HepG2 (cell line): ENCODE data around the gene TMEM214. TPM values are rescaled to one million over a fixed set of nuclear protein-coding genes. Genes with fewer than 3 reads are reported as not detected.
A peak's percentile ranks its signal among the peaks of the same experiment; 100 is the strongest.

ENCODE experiments used
- KLF11 ChIP-seq: IDR thresholded peaks from 2 replicates; pipeline ENCODE4 v1.6.1; 2016; ENCODE audit warnings: missing compliant biosample characterization
- MAF1 ChIP-seq: sonication (generic); formaldehyde crosslinking; IDR thresholded peaks from 2 replicates; pipeline ENCODE4 v1.5.0; 2020; ENCODE audit warnings: missing genetic modification reagents, borderline replicate concordance
- MBD4 ChIP-seq: IDR thresholded peaks from 2 replicates; pipeline ENCODE4 v1.6.1; 2012; ENCODE audit warnings: low read length, inconsistent platforms, borderline replicate concordance
- MEIS2 ChIP-seq: sonication (generic); formaldehyde crosslinking; IDR thresholded peaks from 2 replicates; pipeline ENCODE4 v1.9.0; 2021; ENCODE audit warnings: mild to moderate bottlenecking, missing genetic modification reagents
- MTF2 ChIP-seq: sonication (generic); formaldehyde crosslinking; IDR thresholded peaks from 2 replicates; pipeline ENCODE4 v1.5.0; 2020; ENCODE audit warnings: missing genetic modification reagents, borderline replicate concordance
- NFKB2 ChIP-seq: sonication (generic); formaldehyde crosslinking; IDR thresholded peaks from 2 replicates; pipeline ENCODE4 v1.4.0; 2020; ENCODE audit warnings: missing genetic modification reagents, borderline replicate concordance
- PAX8 ChIP-seq: sonication (generic); formaldehyde crosslinking; IDR thresholded peaks from 2 replicates; pipeline ENCODE4 v1.8.0; 2022; ENCODE audit warnings: mild to moderate bottlenecking, missing genetic modification reagents, borderline replicate concordance
- PTBP1 ChIP-seq: fragments of 200-400 bp; formaldehyde crosslinking; IDR thresholded peaks from 2 replicates; pipeline ENCODE4 v1.6.1; 2018; ENCODE audit warnings: low read length, low read depth; ENCODE audit not compliant: poor library complexity, severe bottlenecking
- ZFP82 ChIP-seq: sonication (generic); formaldehyde crosslinking; IDR thresholded peaks from 2 replicates; pipeline ENCODE4 v1.5.1; 2020; ENCODE audit warnings: mild to moderate bottlenecking, missing genetic modification reagents, borderline replicate concordance
- ZNF230 ChIP-seq: sonication (generic); formaldehyde crosslinking; IDR thresholded peaks from 2 replicates; pipeline ENCODE4 v1.4.0; 2020; ENCODE audit warnings: mild to moderate bottlenecking, missing genetic modification reagents
- ZNF263 ChIP-seq: sonication (generic); formaldehyde crosslinking; IDR thresholded peaks from 2 replicates; pipeline ENCODE4 v1.4.0; 2020; ENCODE audit warnings: missing genetic modification reagents
- ZNF292 ChIP-seq: sonication (generic); formaldehyde crosslinking; IDR thresholded peaks from 2 replicates; pipeline ENCODE4 v1.8.1; 2022; ENCODE audit warnings: mild to moderate bottlenecking, low read depth, missing genetic modification reagents, borderline replicate concordance
- ZNF550 ChIP-seq: sonication (generic); formaldehyde crosslinking; IDR thresholded peaks from 2 replicates; pipeline ENCODE4 v1.4.0; 2020; ENCODE audit warnings: mild to moderate bottlenecking, missing genetic modification reagents, borderline replicate concordance
- ZNF558 ChIP-seq: sonication (generic); formaldehyde crosslinking; IDR thresholded peaks from 2 replicates; pipeline ENCODE4 v1.9.0; 2022; ENCODE audit warnings: mild to moderate bottlenecking, missing genetic modification reagents, borderline replicate concordance
- ZNF781 ChIP-seq: sonication (generic); formaldehyde crosslinking; IDR thresholded peaks from 2 replicates; pipeline ENCODE4 v1.5.1; 2020; ENCODE audit warnings: borderline replicate concordance, mild to moderate bottlenecking, missing genetic modification reagents; ENCODE audit errors: not compliant biosample characterization
- polyA plus RNA-seq, 8 experiments: library from polyadenylated mRNA; depleted of rRNA in 3 of 8; stranded (reverse) in 7 of 8; unstranded in 1 of 8; fragments of >200 nt; fragmentation: Illumina TruSeq in 4 of 8; extraction: Trizol in 4 of 8; gene quantifications; 2 replicates each; pipeline versions ENCODE4 v1.2.1 to v1.2.3, GENCODE V29; 2011 to 2016; ENCODE audit warnings: low read depth in 4 of 8, missing spikeins in 1 of 8, mixed read lengths in 1 of 8; ENCODE audit not compliant: insufficient read depth in 1 of 8
- total RNA-seq, 5 experiments: library from RNA; depleted of rRNA; stranded (reverse); fragments of >200 nt; fragmentation: Illumina TruSeq; extraction: Trizol; gene quantifications; 2 replicates each; pipeline ENCODE4 v1.2.3, GENCODE V29; 2016; ENCODE audit warnings: low read depth in 1 of 5
- TF ChIP-seq, protein P1 (sequence below): sonication (generic); formaldehyde crosslinking; IDR thresholded peaks from 2 replicates; pipeline ENCODE4 v1.8.0; 2022; ENCODE audit warnings: low read depth, missing genetic modification reagents
- TF ChIP-seq, protein P2 (sequence below): sonication (generic); formaldehyde crosslinking; IDR thresholded peaks from 2 replicates; pipeline ENCODE4 v1.5.1; 2020; ENCODE audit warnings: mild to moderate bottlenecking, missing genetic modification reagents, moderate library complexity
- TF ChIP-seq, protein P3 (sequence below): sonication (generic); formaldehyde crosslinking; IDR thresholded peaks from 2 replicates; pipeline ENCODE4 v1.4.0; 2020; ENCODE audit warnings: missing genetic modification reagents, borderline replicate concordance

TMEM214 gene
- total and polyA plus RNA-seq, 2 of the 13 experiments (the other 11 are each of a cell fraction or from before 2014, with no cell fraction given), result 58.3 to 132 TPM

DNA sequence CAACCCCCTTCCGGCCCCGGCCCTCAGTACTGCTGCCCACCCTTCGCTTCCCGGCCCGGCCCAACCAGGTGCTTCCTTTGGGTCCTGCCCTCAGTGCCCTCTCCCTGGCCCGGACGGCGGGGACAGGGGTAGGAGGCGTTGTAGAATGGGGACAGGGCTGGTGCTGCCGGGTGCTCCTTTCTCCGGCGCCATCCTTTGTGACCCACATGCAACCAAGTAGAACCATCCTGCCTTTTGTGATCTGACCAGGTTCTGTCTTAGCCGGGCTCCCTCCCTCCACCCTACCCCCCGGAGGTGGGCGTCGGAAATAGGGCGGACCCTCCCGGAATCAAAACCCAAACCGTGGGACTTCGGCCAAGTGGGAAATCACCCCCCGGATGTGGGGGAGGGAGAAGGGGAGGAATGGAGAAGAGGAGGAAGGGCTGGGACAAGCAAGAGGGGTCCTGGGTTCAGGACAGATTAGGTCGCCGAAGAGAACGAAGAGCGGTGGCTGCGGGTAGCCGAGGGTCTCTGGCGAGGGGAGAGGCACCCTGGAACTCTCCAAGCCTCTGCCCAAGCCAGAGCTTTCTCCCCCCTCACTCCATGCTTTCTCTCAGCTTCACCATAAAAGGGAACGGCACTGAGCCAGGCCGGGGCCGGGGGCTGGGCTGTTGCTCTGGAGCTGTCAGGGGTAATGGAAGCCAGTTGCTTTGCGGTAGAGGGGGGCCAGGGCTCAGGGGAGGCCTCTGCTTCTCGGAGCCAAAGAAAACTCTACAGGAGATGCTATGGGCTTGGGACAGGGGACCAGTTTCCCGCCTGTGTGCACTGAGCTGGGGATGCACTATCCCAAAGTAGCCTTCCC, 39.4 kb downstream of the TMEM214 start (continued):
- TF ChIP-seq ZNF230 (CRISPR knock-in tag) (no peak; the same call in 1 of the 2 replicates), ZFP82 (CRISPR knock-in tag) (0 out of 2 replicates have a peak, but pooled peaks have one; percentile 21), MAF1 (CRISPR knock-in tag) (peak; percentile 52; the same call in 1 of the 2 replicates), MTF2 (CRISPR knock-in tag) (peak; percentile 93), NFKB2 (peak; percentile 21; the same call in 1 of the 2 replicates), MEIS2 (CRISPR knock-in tag) (0 out of 2 replicates have a peak, but pooled peaks have one; percentile 10), KLF11 (CRISPR knock-in tag) (0 out of 2 replicates have a peak, but pooled peaks have one; percentile 18), ZNF781 (CRISPR knock-in tag) (no peak), ZNF550 (CRISPR knock-in tag) (no peak), MBD4 (no peak), ZNF558 (CRISPR knock-in tag) (peak; percentile 36; the same call in 1 of the 2 replicates), ZNF263 (CRISPR knock-in tag) (0 out of 2 replicates have a peak, but pooled peaks have one; percentile 45), PTBP1 (no peak), ZNF292 (CRISPR knock-in tag) (0 out of 2 replicates have a peak, but pooled peaks have one; percentile 27), PAX8 (0 out of 2 replicates have a peak, but pooled peaks have one; percentile 16)
- TF ChIP-seq, protein P1, sequence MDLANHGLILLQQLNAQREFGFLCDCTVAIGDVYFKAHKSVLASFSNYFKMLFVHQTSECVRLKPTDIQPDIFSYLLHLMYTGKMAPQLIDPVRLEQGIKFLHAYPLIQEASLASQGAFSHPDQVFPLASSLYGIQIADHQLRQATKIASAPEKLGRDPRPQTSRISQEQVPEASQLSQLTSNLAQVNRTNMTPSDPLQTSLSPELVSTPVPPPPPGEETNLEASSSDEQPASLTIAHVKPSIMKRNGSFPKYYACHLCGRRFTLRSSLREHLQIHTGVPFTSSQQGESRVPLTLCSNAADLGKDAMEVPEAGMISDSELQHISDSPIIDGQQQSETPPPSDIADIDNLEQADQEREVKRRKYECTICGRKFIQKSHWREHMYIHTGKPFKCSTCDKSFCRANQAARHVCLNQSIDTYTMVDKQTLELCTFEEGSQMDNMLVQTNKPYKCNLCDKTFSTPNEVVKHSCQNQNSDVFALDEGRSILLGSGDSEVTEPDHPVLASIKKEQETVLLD, result peak; percentile 24; the same call in 1 of the 2 replicates
- TF ChIP-seq, protein P2, sequence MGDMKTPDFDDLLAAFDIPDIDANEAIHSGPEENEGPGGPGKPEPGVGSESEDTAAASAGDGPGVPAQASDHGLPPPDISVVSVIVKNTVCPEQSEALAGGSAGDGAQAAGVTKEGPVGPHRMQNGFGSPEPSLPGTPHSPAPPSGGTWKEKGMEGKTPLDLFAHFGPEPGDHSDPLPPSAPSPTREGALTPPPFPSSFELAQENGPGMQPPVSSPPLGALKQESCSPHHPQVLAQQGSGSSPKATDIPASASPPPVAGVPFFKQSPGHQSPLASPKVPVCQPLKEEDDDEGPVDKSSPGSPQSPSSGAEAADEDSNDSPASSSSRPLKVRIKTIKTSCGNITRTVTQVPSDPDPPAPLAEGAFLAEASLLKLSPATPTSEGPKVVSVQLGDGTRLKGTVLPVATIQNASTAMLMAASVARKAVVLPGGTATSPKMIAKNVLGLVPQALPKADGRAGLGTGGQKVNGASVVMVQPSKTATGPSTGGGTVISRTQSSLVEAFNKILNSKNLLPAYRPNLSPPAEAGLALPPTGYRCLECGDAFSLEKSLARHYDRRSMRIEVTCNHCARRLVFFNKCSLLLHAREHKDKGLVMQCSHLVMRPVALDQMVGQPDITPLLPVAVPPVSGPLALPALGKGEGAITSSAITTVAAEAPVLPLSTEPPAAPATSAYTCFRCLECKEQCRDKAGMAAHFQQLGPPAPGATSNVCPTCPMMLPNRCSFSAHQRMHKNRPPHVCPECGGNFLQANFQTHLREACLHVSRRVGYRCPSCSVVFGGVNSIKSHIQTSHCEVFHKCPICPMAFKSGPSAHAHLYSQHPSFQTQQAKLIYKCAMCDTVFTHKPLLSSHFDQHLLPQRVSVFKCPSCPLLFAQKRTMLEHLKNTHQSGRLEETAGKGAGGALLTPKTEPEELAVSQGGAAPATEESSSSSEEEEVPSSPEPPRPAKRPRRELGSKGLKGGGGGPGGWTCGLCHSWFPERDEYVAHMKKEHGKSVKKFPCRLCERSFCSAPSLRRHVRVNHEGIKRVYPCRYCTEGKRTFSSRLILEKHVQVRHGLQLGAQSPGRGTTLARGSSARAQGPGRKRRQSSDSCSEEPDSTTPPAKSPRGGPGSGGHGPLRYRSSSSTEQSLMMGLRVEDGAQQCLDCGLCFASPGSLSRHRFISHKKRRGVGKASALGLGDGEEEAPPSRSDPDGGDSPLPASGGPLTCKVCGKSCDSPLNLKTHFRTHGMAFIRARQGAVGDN (CRISPR knock-in tag), result peak; percentile 47
- TF ChIP-seq, protein P3, sequence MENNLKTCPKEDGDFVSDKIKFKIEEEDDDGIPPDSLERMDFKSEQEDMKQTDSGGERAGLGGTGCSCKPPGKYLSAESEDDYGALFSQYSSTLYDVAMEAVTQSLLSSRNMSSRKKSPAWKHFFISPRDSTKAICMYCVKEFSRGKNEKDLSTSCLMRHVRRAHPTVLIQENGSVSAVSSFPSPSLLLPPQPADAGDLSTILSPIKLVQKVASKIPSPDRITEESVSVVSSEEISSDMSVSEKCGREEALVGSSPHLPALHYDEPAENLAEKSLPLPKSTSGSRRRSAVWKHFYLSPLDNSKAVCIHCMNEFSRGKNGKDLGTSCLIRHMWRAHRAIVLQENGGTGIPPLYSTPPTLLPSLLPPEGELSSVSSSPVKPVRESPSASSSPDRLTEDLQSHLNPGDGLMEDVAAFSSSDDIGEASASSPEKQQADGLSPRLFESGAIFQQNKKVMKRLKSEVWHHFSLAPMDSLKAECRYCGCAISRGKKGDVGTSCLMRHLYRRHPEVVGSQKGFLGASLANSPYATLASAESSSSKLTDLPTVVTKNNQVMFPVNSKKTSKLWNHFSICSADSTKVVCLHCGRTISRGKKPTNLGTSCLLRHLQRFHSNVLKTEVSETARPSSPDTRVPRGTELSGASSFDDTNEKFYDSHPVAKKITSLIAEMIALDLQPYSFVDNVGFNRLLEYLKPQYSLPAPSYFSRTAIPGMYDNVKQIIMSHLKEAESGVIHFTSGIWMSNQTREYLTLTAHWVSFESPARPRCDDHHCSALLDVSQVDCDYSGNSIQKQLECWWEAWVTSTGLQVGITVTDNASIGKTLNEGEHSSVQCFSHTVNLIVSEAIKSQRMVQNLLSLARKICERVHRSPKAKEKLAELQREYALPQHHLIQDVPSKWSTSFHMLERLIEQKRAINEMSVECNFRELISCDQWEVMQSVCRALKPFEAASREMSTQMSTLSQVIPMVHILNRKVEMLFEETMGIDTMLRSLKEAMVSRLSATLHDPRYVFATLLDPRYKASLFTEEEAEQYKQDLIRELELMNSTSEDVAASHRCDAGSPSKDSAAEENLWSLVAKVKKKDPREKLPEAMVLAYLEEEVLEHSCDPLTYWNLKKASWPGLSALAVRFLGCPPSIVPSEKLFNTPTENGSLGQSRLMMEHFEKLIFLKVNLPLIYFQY (CRISPR knock-in tag), result peak; percentile 6; the same call in 1 of the 2 replicates
